SH-SY5Y (cell line): ENCODE measurements around the gene LRRC19.

ENCODE experiments used
- GATA2 ChIP-seq: IDR thresholded peaks from 2 replicates; pipeline ENCODE4 v1.6.1; 2011; ENCODE audit warnings: mild to moderate bottlenecking, low read depth, low read length
- GATA3 ChIP-seq: IDR thresholded peaks from 2 replicates; pipeline ENCODE4 v1.6.1; 2011; ENCODE audit warnings: low read depth, mild to moderate bottlenecking, low read length, moderate library complexity

DNA sequence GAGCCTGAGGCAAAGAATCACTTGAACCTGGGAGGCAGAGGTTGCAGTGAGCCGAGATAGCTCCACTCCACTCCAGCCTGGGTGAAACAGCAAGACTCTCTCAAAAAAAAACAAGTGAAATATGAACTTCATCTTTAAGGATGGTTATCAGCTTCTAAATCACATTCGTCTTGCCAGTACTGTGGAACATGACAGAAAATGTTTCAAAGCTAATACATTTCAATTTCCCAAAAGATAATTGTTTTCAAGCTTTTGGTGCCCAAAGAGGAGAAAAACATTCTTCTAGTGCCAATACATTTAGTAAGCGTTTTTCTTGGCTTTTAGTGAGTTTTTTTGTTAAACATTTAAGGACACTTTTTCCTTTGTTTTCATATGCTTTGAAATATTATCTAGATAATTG is 53.7 kb downstream of the LRRC19 start:
- TF ChIP-seq GATA2: no peak
- no peak for TF ChIP-seq GATA3
